ENCODE measurements around the gene JAK2. TPM values are rescaled to one million over a fixed set of nuclear protein-coding genes. Genes with fewer than 3 reads are reported as not detected.
"Not testable (repeated sequence)": the region's sequence is repeated elsewhere in the genome, so short reads cannot be mapped to it uniquely, and the experiment has no call there.

JAK2 gene
- polyA plus RNA-seq, 1 donor (not counting 4 experiments of a cell fraction or from before 2014, with no cell fraction given) = 5.4 TPM

DNA sequence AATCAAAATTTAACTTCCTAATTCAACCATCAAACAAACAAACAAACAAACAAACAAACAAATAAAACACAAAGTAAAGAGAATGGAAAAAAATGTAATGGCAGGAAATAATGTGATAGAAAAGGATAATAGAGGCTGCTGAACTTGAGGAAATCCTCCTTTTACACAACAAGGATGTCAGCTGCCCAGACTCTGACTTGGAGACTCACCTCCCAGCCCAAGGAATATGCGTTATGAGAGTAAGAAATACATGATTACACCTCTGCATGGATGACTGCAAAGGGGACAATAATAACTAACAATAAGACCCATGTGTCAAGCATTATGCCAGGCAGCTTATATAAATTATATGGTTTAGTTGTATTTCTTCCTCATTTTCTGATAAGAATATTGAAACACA lies 46.6 kb upstream of the JAK2 start:
- no peak for FAIRE-seq

GRCh38 chr9:4939118-4939561 lies 45.9 kb upstream of the JAK2 start:
- dilution Hi-C loops (cut with MboI; ENCODE audit: extremely low pct_ligation_motif_present, low sequenced_read_pairs) = no loop called here
- no peaks in the 10 kb centered on the region for H3K9me3 ChIP-seq (ENCODE audit: control insufficient read depth, low read depth, low read length)
- no peaks in the 10 kb centered on the region for H3K4me1 ChIP-seq (ENCODE audit: control insufficient read depth, extremely low read depth, insufficient read depth, low read length)
- no peaks in the 10 kb centered on the region for H4K20me1 ChIP-seq (ENCODE audit: control insufficient read depth, extremely low read depth, insufficient read depth, low read length)
- H3K4me3 ChIP-seq (ENCODE audit: control insufficient read depth in 2 of 3, extremely low read depth in 1 of 3, insufficient read depth in 2 of 3, low read depth in 1 of 3, low read length in 3 of 3) = no peak overlapping the region
- no peaks in the 10 kb centered on the region for H3K36me3 ChIP-seq (ENCODE audit: control insufficient read depth in 2 of 2, extremely low read depth in 1 of 2, insufficient read depth in 2 of 2, low read length in 2 of 2)
- no peak overlapping the region for H3K9ac ChIP-seq (ENCODE audit: control insufficient read depth, extremely low read depth, insufficient read depth, low read length)
- no peak overlapping the region for H2AFZ ChIP-seq (ENCODE audit: control insufficient read depth, low read length)
- FAIRE-seq (peak; percentile 41), DNase-seq (ENCODE audit: low read depth, low spot score) (no peak)
- H3K9me1 ChIP-seq (ENCODE audit: control insufficient read depth, extremely low read depth, insufficient read depth, low read length) = no peaks in the 10 kb centered on the region
- H3K27ac ChIP-seq (ENCODE audit: control insufficient read depth, insufficient read depth, low read length) = no peak overlapping the region
- no peak overlapping the region for H3K4me2 ChIP-seq (ENCODE audit: control insufficient read depth, extremely low read depth, insufficient read depth, low read depth, low read length)
- no peaks in the 10 kb centered on the region for H3K27me3 ChIP-seq (ENCODE audit: control insufficient read depth, extremely low read depth, insufficient read depth, low read length)
- TF ChIP-seq CTCF (optimal IDR thresholded peaks at IDR 0.05 in 1 of 3, IDR thresholded peaks at IDR 0.05 in 1 of 3, conservative IDR thresholded peaks at IDR 0.05 in 1 of 3; ENCODE audit: extremely low read depth in 1 of 3, insufficient read depth in 2 of 3, low read length in 3 of 3) = no peak
- TF ChIP-seq EZH2 (IDR thresholded peaks at IDR 0.05; ENCODE audit: low read length) = no peak
- no peaks in the 10 kb centered on the region for H3K79me2 ChIP-seq (ENCODE audit: control insufficient read depth, insufficient read depth, low read length)

More for the DNA sequence above, 46.6 kb upstream of the JAK2 start:
- peaks cover 2% of the 10 kb centered on the region for H3K4me1 ChIP-seq (ENCODE audit: control insufficient read depth, extremely low read depth, insufficient read depth, low read length)
- H3K4me3 ChIP-seq (ENCODE audit: control insufficient read depth in 2 of 3, extremely low read depth in 1 of 3, insufficient read depth in 2 of 3, low read depth in 1 of 3, low read length in 3 of 3) = no peak overlapping the region
- no peaks in the 10 kb centered on the region for H3K36me3 ChIP-seq (ENCODE audit: control insufficient read depth in 2 of 2, extremely low read depth in 1 of 2, insufficient read depth in 2 of 2, low read length in 2 of 2)
- H4K20me1 ChIP-seq (ENCODE audit: control insufficient read depth, extremely low read depth, insufficient read depth, low read length) = no peaks in the 10 kb centered on the region
- no peaks in the 10 kb centered on the region for H3K9me1 ChIP-seq (ENCODE audit: control insufficient read depth, extremely low read depth, insufficient read depth, low read length)
- no peak overlapping the region for H3K4me2 ChIP-seq (ENCODE audit: control insufficient read depth, extremely low read depth, insufficient read depth, low read depth, low read length)
- H3K27ac ChIP-seq (ENCODE audit: control insufficient read depth, insufficient read depth, low read length) = no peak overlapping the region
- H3K9me3 ChIP-seq (ENCODE audit: control insufficient read depth, low read depth, low read length) = no peaks in the 10 kb centered on the region
- dilution Hi-C loops (cut with MboI; ENCODE audit: extremely low pct_ligation_motif_present, low sequenced_read_pairs) = no loop called here
- no peak for DNase-seq (ENCODE audit: low read depth, low spot score)
- no peak overlapping the region for H3K9ac ChIP-seq (ENCODE audit: control insufficient read depth, extremely low read depth, insufficient read depth, low read length)
- H3K27me3 ChIP-seq (ENCODE audit: control insufficient read depth, extremely low read depth, insufficient read depth, low read length) = no peaks in the 10 kb centered on the region
- H2AFZ ChIP-seq (ENCODE audit: control insufficient read depth, low read length) = no peak overlapping the region
- TF ChIP-seq CTCF (optimal IDR thresholded peaks at IDR 0.05 in 1 of 3, IDR thresholded peaks at IDR 0.05 in 1 of 3, conservative IDR thresholded peaks at IDR 0.05 in 1 of 3; ENCODE audit: extremely low read depth in 1 of 3, insufficient read depth in 2 of 3, low read length in 3 of 3) (no peak), EZH2 (IDR thresholded peaks at IDR 0.05; ENCODE audit: low read length) (no peak)
- no peaks in the 10 kb centered on the region for H3K79me2 ChIP-seq (ENCODE audit: control insufficient read depth, insufficient read depth, low read length)

GRCh38 chr9:4942042-4942691 lies 42.9 kb upstream of the JAK2 start:
- DNase-seq (ENCODE audit: low read depth, low spot score); H3K27ac ChIP-seq (ENCODE audit: control insufficient read depth, insufficient read depth, low read length); H3K27me3 ChIP-seq (ENCODE audit: control insufficient read depth, extremely low read depth, insufficient read depth, low read length); H3K79me2 ChIP-seq (ENCODE audit: control insufficient read depth, insufficient read depth, low read length); H3K36me3 ChIP-seq (ENCODE audit: control insufficient read depth in 2 of 2, extremely low read depth in 1 of 2, insufficient read depth in 2 of 2, low read length in 2 of 2); H3K9ac ChIP-seq (ENCODE audit: control insufficient read depth, extremely low read depth, insufficient read depth, low read length); H3K4me2 ChIP-seq (ENCODE audit: control insufficient read depth, extremely low read depth, insufficient read depth, low read depth, low read length); H2AFZ ChIP-seq (ENCODE audit: control insufficient read depth, low read length); H3K9me3 ChIP-seq (ENCODE audit: control insufficient read depth, low read depth, low read length); dilution Hi-C loops (cut with MboI; ENCODE audit: extremely low pct_ligation_motif_present, low sequenced_read_pairs); H4K20me1 ChIP-seq (ENCODE audit: control insufficient read depth, extremely low read depth, insufficient read depth, low read length); H3K9me1 ChIP-seq (ENCODE audit: control insufficient read depth, extremely low read depth, insufficient read depth, low read length); H3K4me3 ChIP-seq (ENCODE audit: control insufficient read depth in 2 of 3, extremely low read depth in 1 of 3, insufficient read depth in 2 of 3, low read depth in 1 of 3, low read length in 3 of 3); FAIRE-seq; H3K4me1 ChIP-seq (ENCODE audit: control insufficient read depth, extremely low read depth, insufficient read depth, low read length): not testable (repeated sequence)

Data from keratinocyte (primary cell).